Stimulated activated CD8-positive, alpha-beta memory T cell treated with anti-CD3 and anti-CD28 coated beads, Interleukin-15, amount 100 ng/mL, for 4 hours (primary cell): ENCODE data around the gene EPHB6.

Source experiments
- DNase-seq, 2 donors: peaks; one replicate each; pipeline ENCODE4 v3.0.0-alpha.2; 2020; ENCODE audit warnings: low read depth in 2 of 2

EPHB6 gene

GRCh38 chr7:142876991-142877910 lies 22.4 kb downstream of the EPHB6 start:
- no peak for DNase-seq

GRCh38 chr7:142878315-142878714 lies 23.4 kb downstream of the EPHB6 start:
- no peak for DNase-seq

- DNase-seq: no peak
Observed at GRCh38 chr7:142879060-142879459, 24.2 kb downstream of the EPHB6 start.

GRCh38 chr7:142880876-142881505 lies 26.1 kb downstream of the EPHB6 start:
- no peak for DNase-seq

- DNase-seq: no peak
Observed at GRCh38 chr7:142881586-142882337, 26.9 kb downstream of the EPHB6 start.

GRCh38 chr7:142882338-142882678 lies 27.4 kb downstream of the EPHB6 start:
- DNase-seq: no peak

- no peak for DNase-seq
Observed at GRCh38 chr7:142883145-142883544, 28.3 kb downstream of the EPHB6 start.

GRCh38 chr7:142883571-142884285 lies 28.9 kb downstream of the EPHB6 start:
- no peak for DNase-seq

- no peak for DNase-seq
Observed at GRCh38 chr7:142884286-142884640, 29.4 kb downstream of the EPHB6 start.

- no peak for DNase-seq
Observed at GRCh38 chr7:142885311-142886230, 30.7 kb downstream of the EPHB6 start, which contains the start of gene TRPV6. TSS of gene TRPV6 (minus strand) at chr7:142885745.

GRCh38 chr7:142886866-142887265 lies 32.0 kb downstream of the EPHB6 start:
- no peak for DNase-seq

- DNase-seq: no peak
Observed at GRCh38 chr7:142887282-142888015, 32.6 kb downstream of the EPHB6 start.

GRCh38 chr7:142889816-142890215 lies 34.9 kb downstream of the EPHB6 start:
- no peak for DNase-seq

- no peak for DNase-seq
Observed at GRCh38 chr7:142890874-142891485, 36.1 kb downstream of the EPHB6 start.

- DNase-seq: no peak
Observed at GRCh38 chr7:142891490-142892082, 36.7 kb downstream of the EPHB6 start.

- DNase-seq: no peak
Observed at GRCh38 chr7:142892951-142893350, 38.1 kb downstream of the EPHB6 start.

GRCh38 chr7:142894112-142894984 lies 39.5 kb downstream of the EPHB6 start:
- DNase-seq: no peak

GRCh38 chr7:142894985-142895593 lies 40.2 kb downstream of the EPHB6 start:
- DNase-seq: no peak
